AG04450 (cell line): Measurements from ENCODE around the gene ANKAR. TPM values are rescaled to one million over a fixed set of nuclear protein-coding genes. Genes with fewer than 3 reads are reported as not detected.

Experiments
- CTCF ChIA-PET: fragments of 300-600, 350-600 bp; formaldehyde crosslinking; extraction: SDS; loops from one replicate; lab custom pipeline; 2022; ENCODE audit warnings: antibody characterized with exemption, inconsistent platforms; lab: Charles Lee
- POLR2A ChIA-PET: fragments of 350-600 bp; formaldehyde crosslinking; extraction: SDS; loops from one replicate; lab custom pipeline; 2021; ENCODE audit warnings: antibody characterized with exemption, inconsistent platforms; lab: Yijun Ruan, JAX
- DNase-seq: peaks from one replicate; pipeline ENCODE4 v3.0.0-alpha.2; 2011; ENCODE audit warnings: low read depth, low spot score
- H3K27ac ChIP-seq: one replicate; pipeline ENCODE4 v1.5.1; 2012; ENCODE audit warnings: low read depth, low read length, control low read depth
- H3K27me3 ChIP-seq: one replicate; pipeline ENCODE4 v1.6.0; 2012; ENCODE audit warnings: low read length; ENCODE audit not compliant: control insufficient read depth, insufficient read depth
- H3K4me3 ChIP-seq: 2 replicates; pipeline ENCODE4 v1.5.1; 2011; ENCODE audit warnings: mild to moderate bottlenecking, low read depth, low read length, control low read depth
- H3K9me3 ChIP-seq: 2 replicates; pipeline ENCODE4 v1.5.1; 2012; ENCODE audit warnings: low read length; ENCODE audit not compliant: control insufficient read depth, insufficient read depth
- CTCF ChIP-seq: IDR thresholded peaks from 2 replicates; pipeline ENCODE4 v1.5.1; 2011; ENCODE audit warnings: low read depth, low read length, control low read depth, inconsistent platforms
- polyA plus RNA-seq: library from polyadenylated mRNA; depleted of rRNA; stranded (reverse); fragments of >200 nt; gene quantifications from 2 replicates; pipeline ENCODE4 v1.2.3, GENCODE V29; 2011

ANKAR gene
- polyA plus RNA-seq, 1 experiment: 3.5 TPM

GRCh38 chr2:189629531-189630453 lies 44.7 kb upstream of the ANKAR start:
- H3K27me3 ChIP-seq: no peaks in the 10 kb centered on the region
- TF ChIP-seq CTCF: no peak
- no peaks in the 10 kb centered on the region for H3K9me3 ChIP-seq
- no peak overlapping the region for H3K4me3 ChIP-seq
- POLR2A ChIA-PET: interaction anchor here (1.4 kb wide), 1 partner anchor 16 kb away, joined by 3 read pairs; no protein-coding TSS in a partner anchor
- CTCF ChIA-PET: interaction anchor here (1.6 to 2.5 kb wide), 3 partner anchors 15 to 31 kb away, joined by 4 to 15 read pairs (median 6); no protein-coding TSS in a partner anchor
- H3K27ac ChIP-seq: no peak overlapping the region
- no peak for DNase-seq

GRCh38 chr2:189631849-189632248 lies 42.6 kb upstream of the ANKAR start:
- Histone ChIP-seq H3K27me3 (no peaks in the 10 kb centered on the region), H3K27ac (no peak overlapping the region), H3K9me3 (no peaks in the 10 kb centered on the region), H3K4me3 (no peak overlapping the region)
- ChIA-PET CTCF (interaction anchor here (1.0 to 1.3 kb wide), 2 partner anchors 18 to 164 kb away, joined by 3 read pairs; no protein-coding TSS in a partner anchor), POLR2A (no interaction called here)
- no peak for DNase-seq
- no peak for TF ChIP-seq CTCF

GRCh38 chr2:189633392-189633811 lies 41.1 kb upstream of the ANKAR start:
- peak; percentile 48 for TF ChIP-seq CTCF
- DNase-seq: no peak
- CTCF ChIA-PET: interaction anchor here (0.6 to 1.0 kb wide), 2 partner anchors 99 to 164 kb away, joined by 3 read pairs; no protein-coding TSS in a partner anchor
- Histone ChIP-seq H3K4me3 (no peak overlapping the region), H3K27ac (no peak overlapping the region), H3K9me3 (no peaks in the 10 kb centered on the region), H3K27me3 (no peaks in the 10 kb centered on the region)
- POLR2A ChIA-PET: no interaction called here

- Histone ChIP-seq H3K9me3 (no peaks in the 10 kb centered on the region), H3K27ac (no peak overlapping the region), H3K27me3 (no peaks in the 10 kb centered on the region), H3K4me3 (no peak overlapping the region)
- no peak for DNase-seq
- TF ChIP-seq CTCF: no peak
- ChIA-PET POLR2A (no interaction called here), CTCF (interaction anchor here (1.2 kb wide), 1 partner anchor 26 kb away, joined by 6 read pairs; the partner anchor contains the start of gene ASNSD1)
Measured at GRCh38 chr2:189635353-189635752, 39.1 kb upstream of the ANKAR start.
